RPMI8226 (cell line): ENCODE results near the gene NPBWR2.

Source experiments
- DNase-seq: peaks from one replicate; pipeline ENCODE4 v3.0.0-alpha.2; 2015

The NPBWR2 gene

DNA sequence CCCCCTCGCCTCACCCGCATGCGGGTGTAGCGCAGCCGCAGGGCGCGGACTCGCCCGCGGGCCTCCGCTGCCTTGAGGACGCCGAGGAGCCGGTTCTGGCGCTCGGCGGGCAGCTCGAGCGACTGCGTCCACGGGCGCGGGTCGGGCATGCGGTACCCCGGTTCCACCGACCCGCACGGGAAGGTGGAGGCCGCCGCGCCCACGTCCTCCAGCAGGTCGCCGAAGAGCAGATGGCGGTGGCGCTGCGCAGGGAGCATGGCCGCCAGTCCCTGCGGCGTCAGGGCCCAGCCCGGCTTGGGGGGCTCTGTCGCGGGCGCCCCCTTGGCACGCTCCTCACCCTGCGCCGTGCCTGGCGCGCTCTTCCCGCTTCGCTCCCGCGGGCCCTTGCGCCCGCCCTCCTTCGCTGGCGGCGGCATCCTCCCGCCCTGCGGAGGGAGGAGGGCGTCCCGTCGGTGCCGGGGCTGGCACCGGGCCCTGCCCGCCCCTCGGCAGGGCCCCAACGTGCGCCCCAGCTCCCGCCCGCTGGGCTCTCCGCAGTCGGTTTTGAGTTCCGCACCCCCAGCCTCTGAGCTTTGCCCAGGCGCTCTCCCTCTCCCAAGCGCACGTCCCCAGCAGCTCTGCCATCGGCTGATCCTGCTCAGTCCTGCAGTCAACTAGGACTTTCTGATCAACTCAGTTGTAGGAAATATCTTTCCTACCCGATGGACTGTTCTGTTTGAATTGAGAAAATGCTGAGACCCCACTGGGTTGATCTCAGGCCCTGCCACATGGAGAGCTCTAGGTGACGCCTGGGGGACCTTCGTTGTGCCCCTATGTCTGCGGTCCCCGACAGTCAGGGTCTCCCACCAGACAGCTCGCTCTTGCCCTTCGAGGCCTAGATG lies 23.3 kb downstream of the NPBWR2 start, which contains the start of gene LKAAEAR1:
Gene LKAAEAR1, minus strand, starts transcription at position 595 of the 881 bp plus-strand sequence. Its CDS starts 179 bp downstream, at position 416.
- no peak for DNase-seq

DNA sequence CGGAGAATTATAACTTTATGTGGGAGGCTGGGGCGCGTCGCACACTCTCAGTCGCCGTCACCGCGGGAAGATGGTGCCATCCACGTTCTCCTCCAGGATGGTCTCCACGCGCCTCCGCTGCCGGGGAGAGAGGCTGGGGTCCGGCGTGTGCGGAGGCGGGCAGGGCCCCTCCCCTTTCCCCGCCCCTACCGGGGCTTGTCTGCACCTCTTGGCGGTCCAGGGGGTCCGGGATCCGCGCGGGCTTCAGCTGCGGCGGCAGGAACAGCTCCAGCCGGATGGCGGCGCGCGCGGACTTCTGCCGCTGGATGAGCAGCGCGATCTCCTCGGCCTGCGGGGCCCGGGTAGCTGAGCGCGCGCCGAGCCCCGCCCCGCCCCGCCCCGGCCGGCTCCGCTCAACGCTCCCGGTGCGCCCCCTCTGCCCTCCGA lies 24.0 kb downstream of the NPBWR2 start:
- DNase-seq, result peak; percentile 84

DNA sequence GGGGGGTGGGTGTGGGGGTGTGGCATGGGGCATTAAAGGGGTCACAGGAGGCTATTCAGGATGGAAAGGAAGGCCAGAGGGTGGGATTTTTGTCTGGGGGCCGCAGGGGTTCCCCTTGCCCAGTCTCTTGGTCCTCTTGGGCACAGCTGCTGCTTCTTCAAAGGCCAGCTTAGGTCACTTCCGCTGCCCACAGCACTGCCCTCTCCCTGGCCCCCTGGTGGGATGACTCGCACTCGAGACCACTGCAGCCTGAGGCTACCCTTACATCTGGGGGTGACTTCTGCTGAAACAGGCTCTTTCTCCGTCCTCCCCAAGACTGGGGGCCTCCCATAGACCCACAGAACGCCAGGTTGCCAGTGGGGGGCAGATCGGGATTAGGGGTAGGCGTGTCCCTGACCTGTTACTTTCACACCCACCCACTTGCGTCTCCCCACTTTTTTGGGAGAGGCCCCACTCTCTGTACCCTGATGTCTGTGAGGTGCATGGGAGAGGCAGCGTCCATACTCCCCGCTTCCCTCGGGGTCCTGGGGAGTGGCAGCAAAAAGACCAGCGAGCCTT lies 24.5 kb downstream of the NPBWR2 start:
- DNase-seq, result no peak

DNA sequence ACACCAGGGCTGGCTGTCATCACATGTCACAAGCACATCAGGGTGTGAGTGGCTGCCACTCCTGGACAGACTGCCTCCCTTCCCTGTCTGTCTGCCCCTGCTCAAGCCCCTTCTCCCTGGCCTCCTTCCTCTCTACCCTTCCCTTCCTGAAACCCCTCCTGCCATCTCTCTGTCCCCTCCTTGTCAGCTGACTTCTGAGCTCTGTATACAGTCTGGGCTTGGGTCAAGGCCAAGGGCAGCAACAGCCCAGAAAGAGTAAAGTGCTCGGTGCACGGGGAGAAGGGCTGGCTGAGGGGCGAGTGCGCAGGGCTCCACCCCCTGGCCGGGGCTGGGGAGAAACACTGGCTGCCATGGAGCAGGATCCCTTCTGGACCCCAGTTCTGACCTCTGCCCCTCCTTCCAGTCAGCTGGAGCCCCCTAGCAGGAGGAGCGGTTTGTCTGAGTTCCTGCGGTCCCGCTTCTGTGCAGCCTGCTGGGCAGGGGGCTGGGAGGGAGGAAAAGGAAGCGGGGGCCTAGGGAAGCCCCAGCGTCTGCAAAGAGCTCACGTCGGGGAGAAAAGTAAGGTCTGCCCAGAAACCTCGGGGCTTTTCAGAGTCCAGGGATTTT lies 25.1 kb downstream of the NPBWR2 start:
- no peak for DNase-seq

DNA sequence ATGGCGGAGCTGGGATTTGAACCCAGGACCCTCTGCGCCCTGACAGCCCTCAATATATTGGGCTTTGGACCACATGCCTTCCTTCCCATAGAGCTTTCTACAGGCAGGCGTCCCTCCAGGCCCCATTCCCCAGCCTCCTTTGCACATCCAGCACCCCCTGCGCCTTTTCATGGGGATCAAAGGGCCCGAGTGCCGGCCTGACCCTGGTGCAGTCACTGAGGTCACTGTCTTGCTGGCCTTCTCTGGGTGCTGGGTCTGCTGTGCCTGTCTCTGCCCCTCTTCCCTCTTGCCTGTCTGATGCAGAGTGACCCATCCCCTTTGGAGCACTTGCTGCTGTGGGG lies 25.8 kb downstream of the NPBWR2 start:
- no peak for DNase-seq

DNA sequence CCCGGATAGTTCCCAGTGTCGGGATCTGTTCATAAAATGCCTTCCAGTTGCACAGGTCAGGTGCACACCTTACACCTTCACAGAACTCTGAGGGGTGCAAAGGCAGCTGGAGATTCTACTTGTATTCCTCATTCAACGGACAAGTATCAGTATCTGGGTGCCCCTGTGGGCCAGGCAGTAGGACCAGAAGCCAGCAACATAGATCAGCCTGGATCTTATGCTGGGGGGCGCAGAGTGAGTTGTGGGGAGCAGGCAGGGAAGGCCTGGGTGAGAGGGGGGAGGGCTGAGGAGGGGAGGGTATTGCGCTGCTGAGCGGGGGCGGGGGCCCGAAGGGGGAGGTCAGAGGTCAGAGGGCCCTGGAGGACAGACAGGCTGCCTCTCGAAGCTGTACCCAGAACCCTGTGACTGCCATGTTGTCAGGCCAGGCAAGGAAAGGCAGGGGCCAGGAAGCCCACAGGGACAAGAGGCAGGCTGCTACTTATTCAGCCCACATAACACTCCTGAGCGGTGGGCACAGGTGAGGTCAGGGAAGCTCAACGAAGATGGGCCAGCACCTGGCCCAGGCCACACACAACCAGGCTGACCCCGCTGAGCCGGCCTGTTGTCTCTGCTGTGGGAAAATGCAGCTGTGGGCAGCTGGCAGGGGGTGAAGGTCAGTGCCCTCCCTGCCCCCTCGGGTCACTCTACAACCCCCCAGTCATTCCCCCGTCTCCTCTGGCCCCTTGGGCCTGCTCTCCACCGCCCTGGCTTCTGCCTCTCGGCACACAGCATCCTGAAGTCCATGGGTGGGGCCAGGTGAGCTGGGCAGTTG lies 26.3 kb downstream of the NPBWR2 start:
- no peak for DNase-seq

DNA sequence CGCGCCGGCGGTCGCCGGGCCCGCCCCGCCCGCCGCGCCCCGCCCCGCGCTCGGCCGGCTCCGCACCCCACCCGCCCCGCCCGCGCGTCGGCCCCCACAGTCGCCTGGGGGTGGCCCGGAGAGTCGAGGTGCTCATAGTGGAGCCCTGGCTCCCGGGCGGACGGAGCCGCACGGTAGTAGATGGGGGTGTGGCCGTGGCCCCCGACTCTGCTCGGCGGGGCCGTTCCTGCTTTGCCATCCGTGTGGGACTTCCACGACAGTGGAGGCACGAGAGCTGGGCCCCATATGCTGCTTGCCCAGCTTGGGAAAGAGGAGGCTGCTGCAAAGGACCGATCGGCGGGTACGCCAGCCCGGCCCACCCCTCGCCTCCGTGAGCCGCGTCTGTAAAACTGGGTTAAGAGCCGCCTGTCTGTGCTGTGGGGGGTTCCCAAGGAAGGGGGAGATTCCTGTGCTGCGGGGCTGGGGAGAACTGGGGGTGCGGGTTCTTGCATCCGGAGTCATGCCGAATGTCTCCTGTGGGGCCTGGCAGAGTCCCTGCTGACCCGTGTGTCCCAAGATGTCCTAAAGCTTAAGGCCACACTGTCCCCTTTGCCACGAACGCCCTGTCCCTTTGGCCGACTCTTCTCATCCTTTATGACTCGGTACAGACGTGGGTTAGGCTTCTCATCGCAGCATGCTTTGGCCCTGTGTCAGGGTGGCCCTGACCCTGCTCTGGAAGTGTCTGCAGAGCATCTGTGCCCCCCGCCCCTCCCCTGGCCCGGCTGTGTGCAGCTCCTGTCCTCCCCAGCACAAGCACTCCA lies 27.2 kb downstream of the NPBWR2 start, which contains the start of gene OPRL1:
Gene OPRL1, plus strand, starts transcription at position 70 of the 800 bp plus-strand sequence. CDS start 12,639 bp downstream, outside the sequence.
- no peak for DNase-seq

DNA sequence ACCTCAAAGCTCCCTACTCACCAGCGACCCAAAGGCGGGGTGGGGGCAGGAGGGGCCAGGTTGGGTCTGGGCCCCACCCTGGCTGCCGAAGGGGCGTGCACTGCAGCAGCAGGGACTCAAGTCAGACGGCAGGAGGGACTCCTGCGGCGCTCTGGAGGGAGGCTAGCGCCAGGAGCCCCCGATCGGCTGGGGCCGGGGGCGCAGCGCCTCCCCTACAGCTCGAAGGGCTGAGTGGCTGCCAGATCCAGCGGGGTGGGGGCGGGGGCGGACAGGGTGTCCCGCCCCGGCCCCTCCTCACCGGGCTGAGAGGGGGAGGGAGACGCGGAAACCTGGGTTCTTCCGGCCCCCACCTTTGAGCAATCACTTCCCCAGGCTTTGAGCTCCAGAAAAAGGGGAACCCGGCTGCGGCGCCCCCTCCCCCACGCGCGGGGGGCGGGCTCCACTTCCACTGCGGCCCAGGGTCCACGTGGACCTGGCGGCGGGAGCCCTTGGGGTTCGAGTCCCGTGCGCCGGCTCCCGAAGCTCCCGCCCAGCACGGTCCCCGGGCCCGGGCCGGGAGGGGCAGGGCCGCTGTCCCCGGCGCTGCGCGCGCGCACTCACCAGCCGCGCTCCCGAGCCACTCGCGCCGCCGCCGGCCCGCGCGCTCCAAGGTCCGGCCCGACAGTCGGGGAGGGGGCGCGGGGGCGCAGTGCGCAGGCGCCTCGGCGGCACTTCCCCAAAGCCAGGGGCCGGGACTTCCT lies 27.9 kb downstream of the NPBWR2 start, which contains the start of gene RGS19:
Gene RGS19, minus strand, starts transcription at position 246 of the 740 bp plus-strand sequence. CDS start 2,632 bp downstream, outside the sequence.
- peak; percentile 85 for DNase-seq

DNA sequence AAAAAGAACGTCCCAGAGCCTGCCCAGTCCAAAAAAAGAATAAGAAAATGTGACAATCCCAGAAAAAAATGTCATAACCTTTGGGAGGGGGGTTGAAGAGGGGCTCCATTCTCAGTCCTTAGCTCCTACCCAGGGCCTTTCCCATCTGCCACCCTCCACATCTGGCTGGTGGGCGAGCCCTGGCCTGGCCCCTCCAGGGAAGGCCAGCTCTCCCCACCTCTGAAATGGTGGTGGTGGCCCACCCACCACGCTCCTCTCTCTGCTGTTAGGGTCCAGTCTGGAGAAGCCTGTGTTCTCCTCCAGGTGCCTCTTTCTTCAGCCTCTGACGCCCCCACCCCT lies 28.5 kb downstream of the NPBWR2 start:
- DNase-seq, result no peak

DNA sequence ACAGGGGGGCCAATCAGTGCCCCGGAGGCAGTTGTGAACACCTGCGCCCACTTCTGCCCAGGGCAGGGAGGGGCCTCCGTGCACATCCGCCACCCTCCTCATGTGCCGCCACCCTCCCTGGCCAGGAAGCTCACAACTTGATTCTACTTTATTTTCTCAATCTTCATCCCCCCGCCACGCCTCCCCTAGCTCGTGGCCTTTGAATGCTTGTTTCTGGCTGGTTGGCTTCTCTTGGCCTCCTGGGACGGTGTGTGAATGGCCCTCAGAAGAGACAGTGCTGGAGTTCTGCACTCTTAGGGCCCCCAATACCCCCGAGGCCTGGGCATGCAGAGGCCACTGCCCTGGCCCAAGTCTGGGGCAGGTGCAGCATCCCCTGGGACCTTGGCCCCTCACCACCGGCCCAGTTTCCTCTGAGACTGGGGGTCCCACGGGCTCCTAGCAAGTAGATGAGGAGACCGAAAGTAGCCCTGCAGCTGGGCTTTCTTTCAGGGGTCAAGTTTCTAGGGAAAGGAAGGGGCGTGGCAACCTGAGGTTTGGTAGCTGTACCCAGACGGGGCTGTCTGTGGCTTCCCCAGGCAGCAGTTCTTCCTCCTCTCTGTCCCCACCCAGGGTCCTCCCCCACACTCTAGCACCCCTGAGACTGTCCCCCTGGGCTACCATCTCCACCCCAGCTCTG lies 29.4 kb downstream of the NPBWR2 start:
- no peak for DNase-seq

DNA sequence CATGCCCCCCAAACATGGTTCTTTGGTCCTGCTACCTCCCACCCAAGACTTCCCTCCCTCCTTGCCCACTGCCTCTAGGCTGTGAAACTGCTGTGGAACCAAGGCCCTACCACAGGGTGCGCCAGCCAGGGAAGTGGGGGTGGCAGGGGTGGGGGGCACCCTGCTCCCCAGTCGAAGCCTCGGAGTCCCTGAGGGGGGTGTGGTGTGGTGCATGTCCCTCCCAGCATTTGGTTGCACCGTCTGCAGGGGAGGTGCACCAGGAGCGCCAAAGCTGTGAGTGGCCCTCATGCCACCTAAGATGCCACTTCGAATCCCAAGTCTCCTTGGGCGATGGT lies 29.9 kb downstream of the NPBWR2 start:
- DNase-seq, result no peak

DNA sequence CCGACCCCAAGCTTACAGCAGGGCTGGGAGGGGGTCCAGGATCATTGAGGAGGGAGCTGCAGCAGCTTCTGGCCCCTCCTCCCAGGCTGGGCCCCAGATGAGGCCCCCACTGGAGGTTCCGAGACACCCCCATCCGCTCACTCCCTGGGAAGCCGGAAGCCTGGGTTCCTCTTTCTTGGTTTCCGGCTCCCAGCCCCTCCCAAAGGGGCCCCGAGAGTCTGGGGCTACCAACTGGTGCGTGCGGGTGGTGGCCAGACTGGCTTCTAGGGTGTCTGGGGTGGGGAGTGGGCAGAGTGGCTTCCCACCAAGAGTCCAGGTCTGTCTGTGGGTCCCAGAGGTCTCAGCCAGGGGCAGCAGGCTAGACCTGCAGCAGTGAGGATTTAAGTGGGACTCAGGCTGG lies 30.3 kb downstream of the NPBWR2 start:
- DNase-seq, result no peak

DNA sequence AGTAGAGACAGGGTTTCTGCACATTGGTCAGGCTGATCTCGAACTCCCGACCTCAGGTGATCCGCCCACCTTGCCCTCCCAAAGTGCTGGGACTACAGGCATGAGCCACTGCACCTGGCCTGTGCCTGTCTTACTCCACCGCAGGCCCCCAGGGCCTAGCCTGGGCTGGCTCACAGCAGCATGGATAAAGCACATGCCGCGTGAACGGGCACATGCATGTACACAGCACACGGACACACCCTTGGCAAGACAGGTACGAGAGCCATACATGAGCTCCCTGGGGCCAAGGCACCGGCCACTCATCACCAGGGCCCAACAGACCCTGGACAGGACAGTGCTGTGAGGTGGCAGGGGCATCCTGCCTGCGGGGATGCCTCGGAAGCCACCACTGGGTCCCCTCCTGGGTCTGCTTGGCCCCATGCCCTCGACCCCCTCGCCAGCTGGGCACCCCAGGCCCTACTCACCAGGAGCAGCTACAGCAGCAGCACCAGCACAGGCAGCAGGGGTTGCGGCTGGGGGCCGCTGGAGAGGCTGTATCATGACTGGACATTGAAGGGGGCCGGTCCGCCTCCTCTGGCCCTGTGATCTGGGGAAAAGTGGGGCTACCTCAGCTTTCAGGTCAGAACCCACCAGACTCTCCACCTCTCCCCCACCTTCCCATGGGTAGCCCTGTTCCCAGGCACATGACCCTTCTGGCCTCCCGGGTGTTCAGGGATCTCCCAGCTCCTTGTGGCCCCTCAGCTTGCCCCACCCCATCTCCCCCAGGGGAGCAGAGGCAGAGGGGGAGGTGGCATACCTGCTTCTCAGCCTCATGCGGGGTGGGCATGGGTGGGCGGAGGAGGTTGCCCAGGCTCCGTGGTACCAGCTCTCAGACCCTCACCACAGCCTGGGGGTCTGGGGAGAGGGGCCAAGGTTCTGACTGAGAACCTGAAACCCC lies 31.0 kb downstream of the NPBWR2 start:
- no peak for DNase-seq

DNA sequence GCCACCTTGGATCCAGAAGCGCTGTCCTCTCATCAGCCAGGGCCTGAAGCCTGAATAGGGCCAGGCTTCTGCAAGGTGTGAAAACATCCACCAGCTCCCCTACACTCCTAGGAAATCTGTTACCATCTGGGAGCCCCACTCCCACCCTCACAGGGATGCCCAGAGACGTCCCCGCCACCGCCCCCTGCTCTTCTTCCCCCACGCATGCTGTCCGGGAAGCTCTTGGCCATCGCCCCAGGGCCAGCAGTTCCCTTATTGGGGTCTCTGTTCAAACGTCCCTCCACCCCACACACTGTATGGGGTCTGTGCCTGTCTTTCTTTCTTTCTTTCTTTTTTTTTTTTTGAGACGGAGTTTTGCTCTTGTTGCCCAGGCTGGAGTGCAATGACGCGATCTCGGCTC lies 31.8 kb downstream of the NPBWR2 start:
- DNase-seq, result no peak

DNA sequence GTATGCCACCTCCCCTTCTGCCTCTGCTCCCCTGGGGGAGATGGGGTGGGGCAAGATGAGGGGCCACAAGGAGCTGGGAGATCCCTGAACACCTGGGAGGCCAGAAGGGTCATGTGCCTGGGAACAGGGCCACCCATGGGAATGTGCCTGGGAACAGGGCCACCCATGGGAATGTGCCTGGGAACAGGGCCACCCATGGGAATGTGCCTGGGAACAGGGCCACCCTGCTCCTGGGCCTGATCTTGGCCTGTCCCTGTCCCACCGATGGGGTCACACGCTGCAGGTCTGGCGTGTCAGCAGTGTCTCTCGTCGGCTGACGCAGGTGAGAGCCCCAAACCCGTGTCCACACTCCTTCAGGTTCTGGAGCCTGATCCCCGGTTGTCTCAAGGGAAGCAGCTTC lies 32.4 kb downstream of the NPBWR2 start:
- no peak for DNase-seq

DNA sequence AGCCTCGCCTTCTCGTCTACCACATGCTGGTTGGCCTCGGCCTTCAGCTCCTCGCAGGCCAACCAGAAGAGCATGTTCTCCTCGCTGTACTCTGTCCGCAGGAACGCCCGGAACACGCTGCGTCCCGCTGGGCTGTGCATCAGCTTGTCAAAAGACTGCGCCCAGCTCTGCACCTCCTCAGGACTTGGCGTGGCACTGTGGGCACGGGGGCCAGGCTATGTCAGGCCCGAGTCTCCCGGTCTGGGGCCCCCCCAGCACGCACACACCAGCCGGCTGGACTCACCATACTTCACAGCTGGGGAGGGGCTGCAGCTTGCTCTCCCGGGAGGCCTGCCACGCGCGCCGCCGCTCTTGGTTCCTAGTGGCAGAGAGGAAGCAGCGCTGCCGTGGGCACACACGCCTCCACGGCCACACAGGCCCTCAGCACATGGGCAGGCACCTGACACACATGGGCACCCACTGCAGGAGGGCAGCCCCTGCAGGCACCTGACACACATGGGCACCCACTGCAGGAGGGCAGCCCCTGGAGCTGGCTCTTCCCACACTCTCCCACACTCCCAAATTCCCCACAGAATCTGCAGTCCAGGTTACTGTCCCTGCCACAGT lies 33.1 kb downstream of the NPBWR2 start:
- no peak for DNase-seq

DNA sequence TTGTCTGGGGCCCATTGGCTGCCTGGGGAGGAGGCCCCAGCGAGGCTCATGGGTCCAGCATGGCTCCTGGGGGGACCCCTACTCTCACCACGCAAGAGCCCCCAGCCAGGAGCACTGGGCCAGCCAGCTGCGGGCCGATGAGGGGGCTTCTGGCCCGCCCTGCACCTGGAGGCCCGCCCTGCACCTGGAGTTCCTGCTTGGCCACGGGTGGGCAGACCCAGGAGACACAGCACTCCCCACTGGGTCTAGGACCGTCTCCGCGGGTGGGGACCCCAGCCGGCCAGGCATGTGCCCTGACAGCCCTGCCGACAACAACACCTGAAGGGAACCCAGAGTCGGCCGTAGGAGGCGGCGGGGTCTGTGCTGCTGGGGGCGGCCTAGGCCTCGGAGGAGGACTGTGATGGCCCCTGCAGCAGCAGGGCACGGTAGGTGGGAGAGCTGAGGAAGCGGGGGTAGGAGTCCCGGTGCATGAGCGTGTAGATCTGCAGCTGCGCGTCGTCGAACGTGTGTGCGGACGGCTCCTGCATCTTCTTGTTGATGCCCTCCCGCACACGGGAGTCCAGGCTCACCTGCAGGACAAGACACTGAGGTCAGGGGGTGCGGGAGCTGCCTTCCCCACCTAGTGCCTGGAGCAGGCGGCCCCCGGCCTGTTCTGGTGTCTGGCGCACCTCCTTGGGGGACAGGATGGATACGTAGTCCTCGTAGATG lies 33.7 kb downstream of the NPBWR2 start:
- no peak for DNase-seq

DNA sequence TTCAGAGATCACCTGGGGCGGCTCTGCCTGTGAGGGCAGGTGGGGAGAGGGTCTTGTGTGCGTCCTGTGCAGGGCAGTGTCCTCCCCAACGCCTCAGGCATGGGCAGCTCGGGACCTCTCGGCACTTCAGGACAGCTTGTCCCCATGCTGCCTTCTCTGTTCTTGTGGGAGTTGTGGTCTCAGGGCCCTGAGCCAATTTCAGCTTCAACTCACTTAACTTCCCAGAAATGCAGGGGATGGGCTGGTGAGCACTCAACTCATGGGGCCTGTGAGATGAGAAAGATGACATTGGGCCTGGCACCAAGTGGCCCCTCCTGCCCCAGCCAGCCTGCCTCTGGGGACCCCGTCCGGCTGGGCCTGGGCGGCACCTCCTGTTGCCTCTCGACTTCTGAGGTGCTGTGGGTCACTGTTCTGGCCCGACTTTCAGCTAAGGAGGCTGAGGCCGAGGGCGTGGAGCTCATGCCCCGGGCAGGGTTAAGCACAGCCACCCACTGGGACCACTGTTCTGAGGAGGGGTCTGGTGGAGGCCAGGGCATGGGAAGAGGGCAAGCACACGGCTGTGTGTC lies 34.8 kb downstream of the NPBWR2 start:
- no peak for DNase-seq
